ENCODE measurements around the gene PLPP3. TPM values are rescaled to one million over a fixed set of nuclear protein-coding genes. Genes with fewer than 3 reads are reported as not detected.

PLPP3 gene
- total RNA-seq, 1 experiment from 2014 or later, result 11.1 TPM

- no peak for DNase-seq (ENCODE audit: extremely low read depth, low read depth)
Measured at GRCh38 chr1:56550859-56551188, 28.5 kb downstream of the PLPP3 start.

- no peak for DNase-seq (ENCODE audit: extremely low read depth, low read depth)
Measured at GRCh38 chr1:56550138-56550858, 29.1 kb downstream of the PLPP3 start.

- DNase-seq (ENCODE audit: extremely low read depth, low read depth), result no peak
Measured at GRCh38 chr1:56548571-56548970, 30.8 kb downstream of the PLPP3 start.

GRCh38 chr1:56547977-56548376, 31.4 kb downstream of the PLPP3 start:
- DNase-seq (ENCODE audit: extremely low read depth, low read depth), result no peak

GRCh38 chr1:56547473-56547872, 31.9 kb downstream of the PLPP3 start:
- no peak for DNase-seq (ENCODE audit: extremely low read depth, low read depth)

GRCh38 chr1:56545711-56546110, 33.7 kb downstream of the PLPP3 start:
- DNase-seq (ENCODE audit: extremely low read depth, low read depth), result no peak

- no peak for DNase-seq (ENCODE audit: extremely low read depth, low read depth)
Measured at GRCh38 chr1:56543783-56544612, 35.4 kb downstream of the PLPP3 start.

GRCh38 chr1:56542651-56543050, 36.7 kb downstream of the PLPP3 start:
- no peak for DNase-seq (ENCODE audit: extremely low read depth, low read depth)

- DNase-seq (ENCODE audit: extremely low read depth, low read depth), result no peak
Measured at GRCh38 chr1:56541408-56541807, 38.0 kb downstream of the PLPP3 start.

- no peak for DNase-seq (ENCODE audit: extremely low read depth, low read depth)
Measured at GRCh38 chr1:56540467-56540866, 38.9 kb downstream of the PLPP3 start.

- DNase-seq (ENCODE audit: extremely low read depth, low read depth), result no peak
Measured at GRCh38 chr1:56539520-56539931, 39.8 kb downstream of the PLPP3 start.

- DNase-seq (ENCODE audit: extremely low read depth, low read depth), result no peak
Measured at GRCh38 chr1:56538532-56538931, 40.8 kb downstream of the PLPP3 start.

- no peak for DNase-seq (ENCODE audit: extremely low read depth, low read depth)
Measured at GRCh38 chr1:56537660-56538059, 41.7 kb downstream of the PLPP3 start.

- DNase-seq (ENCODE audit: extremely low read depth, low read depth), result no peak
Measured at GRCh38 chr1:56535939-56536338, 43.4 kb downstream of the PLPP3 start.

GRCh38 chr1:56535362-56535761, 44.0 kb downstream of the PLPP3 start:
- no peak for DNase-seq (ENCODE audit: extremely low read depth, low read depth)

GRCh38 chr1:56534130-56534651, 45.2 kb downstream of the PLPP3 start:
- DNase-seq (ENCODE audit: extremely low read depth, low read depth), result no peak

GRCh38 chr1:56533621-56534020, 45.7 kb downstream of the PLPP3 start:
- no peak for DNase-seq (ENCODE audit: extremely low read depth, low read depth)

- DNase-seq (ENCODE audit: extremely low read depth, low read depth), result no peak
Measured at GRCh38 chr1:56533197-56533596, 46.2 kb downstream of the PLPP3 start.

GRCh38 chr1:56532350-56532683, 47.0 kb downstream of the PLPP3 start:
- DNase-seq (ENCODE audit: extremely low read depth, low read depth), result no peak

GRCh38 chr1:56531624-56532349, 47.6 kb downstream of the PLPP3 start:
- no peak for DNase-seq (ENCODE audit: extremely low read depth, low read depth)

- DNase-seq (ENCODE audit: extremely low read depth, low read depth), result no peak
Measured at GRCh38 chr1:56529801-56530200, 49.6 kb downstream of the PLPP3 start.
